ENCODE results near the gene WDR46. TPM values are rescaled to one million over a fixed set of nuclear protein-coding genes. Genes with fewer than 3 reads are reported as not detected.

Gene WDR46
- total and polyA plus RNA-seq, 10 donors = 30.5 to 101 (median 48.1) TPM

- H3K9me3 ChIP-seq = no peaks in the 10 kb centered on the region
- 60 to 72% (median 62%) methylated on average over 7 to 10 of the region's 10 CpGs for WGBS, 5 donors
- intact Hi-C loops (cut with DNase I; ENCODE audit: low total_unique reads) = no loop called here
These were observed 41.7 kb upstream of the WDR46 start for GRCh38 chr6:33330736-33331135.

GRCh38 chr6:33329058-33329457, 40.0 kb upstream of the WDR46 start:
- peak overlapping the region in 3 of 8 donors; percentile 1 to 58 (median 17) for H3K27ac ChIP-seq
- TF ChIP-seq POLR2A (IDR thresholded peaks at IDR 0.05) (no peak), POLR2AphosphoS5 (IDR thresholded peaks at IDR 0.05) (no peak), CTCF (IDR thresholded peaks at IDR 0.05 in 8 of 11, conservative IDR thresholded peaks at IDR 0.05 in 3 of 11) (no peak)
- intact Hi-C loops (cut with DNase I; ENCODE audit: low total_unique reads) = no loop called here
- H3K4me1 ChIP-seq = peaks cover 0 to 43% (median 11%) of the 10 kb centered on the region in 6 donors
- no peaks in the 10 kb centered on the region for H3K27me3 ChIP-seq (replicated peaks in 1 of 7)
- no peak overlapping the region for H3K4me3 ChIP-seq
- no peak for DNase-seq
- H3K9me3 ChIP-seq = no peaks in the 10 kb centered on the region
- H3K36me3 ChIP-seq = no peaks in the 10 kb centered on the region
- WGBS, 5 donors = 61 to 91% (median 67%) methylated on average over 3 to 5 of the region's 5 CpGs

More at GRCh38 chr6:33330736-33331135, 41.7 kb upstream of the WDR46 start:
- peak overlapping the region in 4 of 8 donors; percentile 8 to 51 (median 22) for H3K27ac ChIP-seq
- H3K27me3 ChIP-seq (replicated peaks in 1 of 7) = no peaks in the 10 kb centered on the region
- peak overlapping the region in 1 of 8 donors; percentile 24 for H3K4me3 ChIP-seq
- TF ChIP-seq POLR2AphosphoS5 (IDR thresholded peaks at IDR 0.05) (no peak), CTCF (IDR thresholded peaks at IDR 0.05 in 8 of 11, conservative IDR thresholded peaks at IDR 0.05 in 3 of 11) (no peak), POLR2A (IDR thresholded peaks at IDR 0.05) (no peak)
- DNase-seq = no peak
- H3K4me1 ChIP-seq = peaks cover 0 to 28% (median 2%) of the 10 kb centered on the region in 6 donors
- no peaks in the 10 kb centered on the region for H3K36me3 ChIP-seq

DNA sequence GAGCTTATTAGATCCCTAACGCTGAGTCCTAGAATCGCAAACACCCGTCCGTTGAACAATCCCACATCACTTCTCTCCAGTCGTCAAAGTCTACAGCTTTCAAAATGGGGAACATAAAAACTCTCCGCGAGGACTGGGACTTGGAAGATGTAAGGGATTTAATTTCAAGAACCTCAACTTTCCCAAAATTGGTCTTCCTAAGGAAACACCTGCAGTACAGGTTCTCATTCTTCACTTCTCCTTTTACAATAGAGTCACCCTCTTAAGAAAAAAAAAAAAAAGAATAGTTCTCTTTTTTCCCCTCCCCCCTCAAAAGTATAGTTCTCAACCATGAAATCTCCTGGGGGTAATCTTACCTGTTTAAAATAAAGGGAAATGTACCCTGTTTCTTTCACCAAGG, 35.1 kb upstream of the WDR46 start:
- intact Hi-C loops (cut with DNase I; ENCODE audit: low total_unique reads) = no loop called here
- 9 to 21% (median 12%) methylated on average over 7 of the region's 7 CpGs for WGBS, 5 donors
- Histone ChIP-seq H3K9me3 (no peaks in the 10 kb centered on the region), H3K27me3 (replicated peaks in 1 of 7) (no peaks in the 10 kb centered on the region), H3K4me3 (peak overlapping the region; percentile 49 to 93 (median 76)), H3K36me3 (peaks cover 0 to 26% (median 23%) of the 10 kb centered on the region in 6 donors), H3K4me1 (peaks cover 28 to 62% (median 48%) of the 10 kb centered on the region in 6 donors), H3K27ac (peak overlapping the region; percentile 77 to 100 (median 94))
- DNase-seq = no peak
- TF ChIP-seq CTCF (IDR thresholded peaks at IDR 0.05 in 8 of 11, conservative IDR thresholded peaks at IDR 0.05 in 3 of 11) (no peak), POLR2AphosphoS5 (IDR thresholded peaks at IDR 0.05) (no peak), POLR2A (IDR thresholded peaks at IDR 0.05) (no peak)

DNA sequence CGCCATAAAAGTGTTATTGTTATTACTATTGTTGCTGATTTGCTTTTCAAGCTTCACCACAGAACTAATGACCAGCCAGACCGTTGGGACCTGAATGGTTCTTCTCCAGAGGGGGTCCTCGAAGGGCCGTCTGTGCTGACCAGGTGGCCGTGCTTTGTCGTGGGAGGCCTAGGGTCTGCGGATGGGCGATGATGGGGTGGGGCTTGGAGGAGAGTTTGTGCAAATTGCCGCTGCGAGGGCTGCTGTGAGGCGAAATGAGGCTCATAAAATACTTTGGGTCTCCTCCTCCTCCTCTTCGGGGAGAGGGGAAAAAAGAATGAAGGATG, 34.5 kb upstream of the WDR46 start:
- WGBS, 5 donors = 1 to 3% (median 1%) methylated on average over 12 of the region's 12 CpGs
- Histone ChIP-seq H3K27ac (peak overlapping the region; percentile 77 to 100 (median 94)), H3K4me3 (peak overlapping the region; percentile 49 to 93 (median 76)), H3K27me3 (replicated peaks in 1 of 7) (no peaks in the 10 kb centered on the region), H3K9me3 (no peaks in the 10 kb centered on the region), H3K4me1 (peaks cover 34 to 68% (median 54%) of the 10 kb centered on the region in 6 donors), H3K36me3 (peaks cover 2 to 31% (median 28%) of the 10 kb centered on the region in 6 donors)
- peak; percentile 87 for DNase-seq
- intact Hi-C loops (cut with DNase I; ENCODE audit: low total_unique reads) = no loop called here
- TF ChIP-seq POLR2AphosphoS5 (IDR thresholded peaks at IDR 0.05) (no peak), CTCF (IDR thresholded peaks at IDR 0.05 in 8 of 11, conservative IDR thresholded peaks at IDR 0.05 in 3 of 11) (no peak), POLR2A (IDR thresholded peaks at IDR 0.05) (no peak)

Measured in spleen (tissue), 11 donors.